ENCODE data around the gene ZNF444.

Gene ZNF444

DNA sequence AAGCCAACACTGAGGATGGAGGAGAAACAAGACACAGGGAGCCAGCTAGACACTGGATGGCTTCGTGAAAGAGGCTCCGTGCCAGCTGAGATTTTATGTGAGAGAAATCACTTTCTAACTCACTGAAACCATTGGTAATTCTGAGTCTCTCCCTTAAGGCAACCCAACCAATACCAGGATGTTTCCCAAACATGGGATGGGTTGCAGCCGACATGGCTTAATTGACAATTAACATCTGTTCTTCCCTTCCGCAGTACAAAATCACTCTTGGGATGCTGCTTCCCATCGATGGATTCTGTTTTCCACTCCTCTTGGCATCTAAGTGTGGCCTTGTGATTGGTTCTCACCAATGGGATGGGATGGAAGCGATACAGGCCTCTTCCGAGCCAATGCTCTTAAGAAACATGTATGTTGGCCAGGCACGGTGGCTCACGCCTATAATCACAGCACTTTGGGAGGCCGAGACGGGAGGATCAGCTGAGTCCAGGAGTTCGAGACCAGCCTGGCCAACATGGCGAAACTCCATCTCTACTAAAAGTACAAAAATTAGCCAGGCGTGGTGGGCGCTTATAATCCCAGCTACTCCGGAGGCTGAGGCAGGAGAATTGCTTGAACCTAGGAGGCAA is 17.7 kb upstream of the ZNF444 start:
- DNase-seq, result no peak

DNA sequence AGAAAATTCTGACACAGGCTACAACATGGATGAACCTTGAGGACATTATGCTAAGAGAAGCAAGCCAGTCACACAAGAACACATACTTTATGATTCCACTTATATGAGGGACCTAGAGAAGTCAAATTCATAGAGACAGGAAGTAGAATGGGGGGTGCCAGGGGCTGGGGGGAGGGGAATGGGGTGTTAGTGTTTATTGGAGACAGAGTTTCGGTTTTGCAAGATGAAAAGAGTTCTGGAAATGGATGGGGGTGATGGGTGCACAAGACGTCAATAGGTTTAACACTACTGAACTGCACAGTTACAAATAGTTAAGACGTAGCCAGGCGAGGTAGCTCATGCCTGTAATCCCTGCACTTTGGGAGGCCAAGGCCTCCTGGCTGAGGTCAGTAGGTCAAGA is 16.5 kb upstream of the ZNF444 start:
- DNase-seq, result peak; percentile 26

DNA sequence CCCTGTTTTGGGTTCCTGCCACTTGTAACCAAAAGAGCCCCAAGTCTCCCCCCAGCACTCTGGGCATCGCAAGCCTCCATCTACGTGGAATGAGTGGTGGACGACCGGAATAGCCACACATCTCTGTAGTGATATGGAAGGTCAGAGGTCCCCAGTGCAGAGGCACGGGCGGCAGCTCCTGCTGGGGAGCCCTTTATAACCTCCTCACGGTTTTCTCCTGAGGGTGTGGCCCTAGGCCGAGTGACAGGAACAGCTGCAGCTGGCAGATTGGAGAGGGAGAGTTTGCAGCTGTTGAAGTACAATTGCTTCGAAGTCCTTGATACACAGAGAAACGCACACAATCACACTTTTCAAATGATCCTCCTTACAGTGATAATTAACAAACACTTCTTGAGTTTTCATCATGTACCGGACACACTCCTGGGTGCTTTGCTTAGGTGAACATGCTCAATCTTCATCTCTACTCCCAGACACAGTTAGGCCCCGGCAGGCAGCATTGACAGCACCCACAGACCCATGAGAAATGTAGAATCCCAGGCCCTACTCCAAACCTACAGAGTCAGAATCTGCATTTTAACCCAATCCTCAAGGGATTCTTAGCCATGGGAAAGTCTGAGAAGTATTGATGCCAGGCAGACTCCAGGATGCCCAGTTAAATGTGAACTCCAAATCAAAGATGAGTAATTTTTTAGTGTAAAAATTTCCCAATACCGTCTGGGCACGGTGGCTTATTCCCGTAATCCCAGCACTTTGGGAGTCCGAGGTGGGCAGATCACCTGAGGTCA is 15.1 kb upstream of the ZNF444 start:
- no peak for DNase-seq

DNA sequence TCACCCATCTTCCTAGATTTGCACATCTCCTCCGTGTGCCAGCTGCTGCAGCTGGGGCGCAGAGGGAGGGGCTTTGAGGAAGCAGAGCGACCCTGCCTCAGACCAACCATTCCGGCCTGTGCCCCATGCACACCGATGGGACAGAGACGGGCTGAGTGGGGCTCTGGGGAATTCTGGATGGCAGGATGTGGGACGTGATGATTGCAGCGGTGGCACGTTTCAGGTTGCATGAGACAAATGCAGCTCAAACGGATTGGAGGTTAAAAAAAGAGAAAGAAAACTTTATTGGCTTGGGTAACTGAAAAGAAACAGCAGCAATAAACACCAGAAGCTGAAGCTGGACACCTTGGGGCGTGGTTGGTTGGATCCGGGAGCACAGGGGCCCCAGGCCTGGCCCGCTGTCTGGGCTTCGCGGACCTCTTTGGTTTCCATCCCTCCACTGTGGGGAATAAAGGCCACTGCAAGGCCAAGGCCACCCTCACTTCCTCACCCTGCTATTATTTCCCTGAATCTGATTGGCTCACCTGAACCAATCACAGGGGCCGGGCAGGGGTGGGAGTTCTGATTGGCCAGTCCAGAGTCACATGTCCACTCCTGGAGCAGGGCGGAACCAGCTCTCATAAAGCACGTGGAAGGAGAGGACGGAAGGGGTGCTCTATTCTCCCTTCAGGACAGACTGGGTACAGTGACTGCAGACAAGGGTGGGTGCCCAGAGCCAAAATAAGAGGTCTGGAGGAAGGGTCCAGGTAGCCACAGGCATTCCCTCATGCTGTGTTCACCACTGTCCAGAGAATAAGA is 13.9 kb upstream of the ZNF444 start:
- DNase-seq, result no peak

DNA sequence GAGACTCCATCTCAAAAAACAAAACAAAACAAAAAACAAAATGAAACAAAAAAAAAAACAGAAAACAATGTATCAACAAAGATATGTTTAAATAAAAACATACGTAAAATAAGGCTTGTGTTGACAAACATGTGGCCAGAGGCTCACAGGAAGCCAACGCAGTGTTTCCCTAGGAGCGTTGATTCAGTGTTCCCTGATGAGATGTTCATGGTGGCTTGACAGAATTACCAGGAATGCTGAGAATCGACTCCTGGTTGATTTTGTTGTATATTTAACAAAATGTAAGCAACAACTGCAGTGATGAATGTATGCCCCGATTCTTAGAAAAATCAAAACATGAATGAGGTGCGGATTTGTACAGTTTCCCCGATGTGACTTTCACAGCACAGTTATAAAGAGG is 11.1 kb upstream of the ZNF444 start:
- no peak for DNase-seq

DNA sequence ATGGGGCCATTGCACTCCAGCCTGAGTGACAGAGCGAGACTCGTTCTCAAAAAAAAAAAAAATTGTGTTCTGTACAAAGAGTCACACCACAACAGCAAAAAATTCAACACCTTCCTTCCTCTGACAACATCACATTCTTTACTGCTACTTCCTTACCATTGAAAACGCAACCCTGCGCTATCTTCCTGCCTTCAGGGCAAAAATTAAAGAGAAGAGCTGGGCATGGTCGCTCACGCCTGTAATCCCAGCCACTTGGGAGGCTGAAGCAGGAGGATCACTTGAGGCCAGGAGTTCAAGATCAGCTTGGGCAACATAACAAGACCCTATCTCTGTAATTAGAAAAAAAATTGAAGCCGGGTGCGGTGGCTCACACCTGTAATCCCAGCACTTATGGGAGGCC is 9.4 kb upstream of the ZNF444 start:
- no peak for DNase-seq

DNA sequence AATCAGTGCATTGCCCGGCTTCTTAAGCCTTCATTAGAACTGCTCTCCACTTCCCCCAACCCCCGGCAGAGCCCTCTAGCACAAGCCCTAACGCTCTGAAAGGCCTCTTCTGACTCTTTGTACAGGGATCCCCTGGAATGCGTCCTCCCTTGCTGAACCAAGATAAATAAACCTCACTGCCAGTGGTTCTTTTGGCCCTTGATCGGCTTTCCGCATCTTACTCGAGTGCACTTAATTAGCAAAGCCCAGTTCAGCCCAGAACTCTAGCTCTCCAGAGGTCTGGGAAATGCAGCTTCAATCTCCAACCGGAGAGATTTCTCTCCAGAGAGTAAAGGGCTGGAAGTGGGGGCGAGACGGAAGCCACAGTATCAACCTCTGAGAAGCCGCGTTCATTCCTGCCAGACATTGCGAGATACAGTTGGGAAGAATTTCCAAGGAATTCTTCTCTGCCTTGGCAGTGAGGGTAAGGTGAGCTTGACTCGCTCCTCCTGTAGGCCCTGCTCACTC is 8.7 kb upstream of the ZNF444 start:
- DNase-seq, result no peak

DNA sequence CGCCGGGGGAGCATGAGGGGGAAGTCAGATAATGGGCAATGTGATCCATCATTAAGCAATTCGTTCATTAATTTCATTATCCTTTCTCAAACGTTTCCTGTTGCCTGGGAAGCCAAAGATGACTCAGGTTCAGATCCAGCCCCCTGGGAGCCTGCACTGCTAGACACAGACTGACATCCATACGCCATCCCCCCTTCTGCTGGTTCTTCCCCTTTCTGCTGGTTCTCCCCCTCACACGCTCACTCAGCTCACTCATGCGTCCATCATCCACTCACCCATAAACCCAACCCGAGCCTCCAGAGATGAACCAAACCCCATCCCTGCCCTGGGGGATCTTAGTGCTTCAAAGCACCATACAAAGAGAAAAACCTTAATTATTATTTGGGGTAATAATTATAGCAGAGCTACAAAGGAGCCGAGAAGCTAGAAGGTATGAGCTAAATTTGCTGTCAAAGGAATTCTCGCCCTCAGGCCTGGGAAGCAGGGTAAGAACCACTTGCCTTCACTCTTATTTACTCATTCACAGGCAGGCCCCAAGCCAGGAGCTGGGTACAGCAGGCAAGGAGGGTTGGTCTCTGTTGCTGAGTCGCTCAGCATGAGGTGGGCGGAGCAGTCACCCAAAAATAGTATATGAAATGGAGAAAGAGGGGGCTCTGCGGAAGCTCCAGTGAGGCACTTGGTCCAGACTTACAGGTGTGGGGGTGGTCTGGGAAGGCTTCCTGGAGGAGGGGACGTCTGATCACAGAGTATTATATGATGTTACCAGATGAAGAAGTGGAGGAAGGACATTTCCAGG is 7.0 kb upstream of the ZNF444 start:
- DNase-seq, result peak; percentile 22

DNA sequence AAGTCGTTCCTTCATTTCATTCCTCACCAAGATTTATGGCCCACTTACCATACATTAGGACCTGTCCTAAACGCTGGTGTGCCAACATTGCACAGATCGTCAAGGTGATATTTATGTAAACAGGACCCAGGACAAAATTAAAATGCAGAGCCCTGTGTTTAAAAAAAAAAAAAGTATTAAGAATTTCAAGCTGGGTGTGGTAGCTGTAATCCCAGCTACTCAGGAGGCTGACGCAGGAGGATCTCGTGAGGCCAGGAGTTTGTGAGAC is 6.5 kb upstream of the ZNF444 start:
- DNase-seq, result no peak

DNA sequence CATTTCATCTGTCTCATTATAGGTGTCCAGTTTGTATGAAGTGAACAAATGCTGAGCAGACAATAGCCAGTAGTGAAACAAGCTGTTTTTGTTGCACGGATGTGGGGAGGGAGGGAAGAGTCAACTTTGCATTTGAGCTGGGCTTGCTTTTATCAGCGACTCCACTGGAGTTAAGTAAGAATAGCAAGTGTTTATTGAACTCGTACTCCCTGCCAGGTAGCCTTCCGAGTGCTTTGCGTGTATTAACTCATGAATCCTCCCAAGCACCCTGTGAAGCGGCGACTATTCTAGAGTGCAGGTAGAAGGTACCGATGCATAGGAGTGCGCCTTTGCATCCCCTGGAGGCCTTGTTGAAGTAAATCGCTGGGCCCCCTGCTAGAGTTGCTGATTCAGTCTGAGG is 4.7 kb upstream of the ZNF444 start:
- DNase-seq, result no peak

DNA sequence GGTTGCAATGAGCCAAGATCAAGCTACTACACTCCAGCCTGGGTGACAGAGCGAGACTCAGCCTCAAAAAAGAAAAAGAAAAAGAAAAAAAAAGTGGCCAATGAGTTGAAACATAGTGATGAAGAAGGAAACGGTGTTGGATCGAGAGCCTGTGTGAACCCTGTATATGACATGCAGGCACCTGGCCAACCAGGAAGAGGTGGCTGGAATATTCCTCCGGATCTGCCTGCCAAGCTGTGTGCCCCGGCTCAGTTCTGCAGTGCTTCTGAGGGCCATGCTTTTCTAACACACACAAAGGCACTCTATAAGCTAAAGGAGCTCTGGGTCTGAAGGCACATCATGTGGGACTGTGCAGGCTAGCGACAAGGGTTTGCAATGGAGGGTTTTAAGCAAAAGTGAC is 3.7 kb upstream of the ZNF444 start:
- DNase-seq, result no peak

DNA sequence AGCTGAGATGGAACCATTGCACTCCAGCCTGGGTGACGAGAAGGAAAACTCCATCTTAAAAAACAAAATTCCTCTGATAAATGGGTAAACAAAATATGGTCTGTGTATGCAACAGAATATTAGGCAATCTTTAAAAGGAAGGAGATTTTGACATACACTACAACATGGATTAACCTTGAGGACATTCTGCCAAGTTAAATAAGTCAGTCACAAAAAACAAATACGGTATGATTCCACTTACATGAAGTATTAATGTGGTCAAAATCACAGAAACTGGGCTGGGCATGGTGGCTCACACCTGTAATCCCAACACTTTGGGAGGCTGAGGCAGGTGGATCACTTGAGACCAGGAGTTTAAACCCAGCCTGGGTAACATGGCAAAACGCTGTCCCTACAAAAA is 3.0 kb upstream of the ZNF444 start:
- no peak for DNase-seq

DNA sequence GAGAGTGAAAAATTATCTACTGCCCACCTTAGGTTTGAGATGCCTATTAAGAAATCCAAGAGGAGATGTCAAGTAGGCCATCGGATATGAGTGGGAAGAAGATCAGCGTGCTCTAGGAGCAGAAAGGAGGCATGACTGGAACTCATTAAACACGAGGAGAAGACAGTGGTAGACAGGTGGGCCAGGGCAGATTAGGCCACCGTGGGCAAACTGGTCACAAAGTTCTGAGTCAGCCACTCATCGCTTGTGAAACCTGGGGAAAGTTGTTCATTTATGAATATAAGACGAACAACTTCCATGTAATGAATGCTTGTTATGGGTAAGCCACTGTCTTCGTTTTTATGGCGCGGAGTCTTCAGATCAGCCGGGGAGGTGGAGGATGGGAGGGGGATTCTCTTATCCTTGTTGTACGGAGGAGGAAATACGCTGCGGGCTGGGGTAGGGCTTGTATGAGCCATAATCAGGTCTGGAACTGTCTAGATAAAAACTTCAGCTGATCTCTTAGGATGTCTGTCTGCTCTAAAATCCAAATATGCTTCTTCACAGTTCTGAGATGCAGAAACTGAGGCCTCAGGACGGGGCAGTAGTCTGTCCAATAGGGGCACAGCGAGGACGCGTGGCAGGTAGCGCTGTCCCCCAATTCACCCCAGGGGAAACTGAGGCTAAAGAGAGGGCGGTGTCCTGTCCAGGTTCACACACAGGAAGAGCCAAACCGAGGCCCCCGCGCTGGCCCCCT is 1.1 kb upstream of the ZNF444 start:
- no peak for DNase-seq

DNA sequence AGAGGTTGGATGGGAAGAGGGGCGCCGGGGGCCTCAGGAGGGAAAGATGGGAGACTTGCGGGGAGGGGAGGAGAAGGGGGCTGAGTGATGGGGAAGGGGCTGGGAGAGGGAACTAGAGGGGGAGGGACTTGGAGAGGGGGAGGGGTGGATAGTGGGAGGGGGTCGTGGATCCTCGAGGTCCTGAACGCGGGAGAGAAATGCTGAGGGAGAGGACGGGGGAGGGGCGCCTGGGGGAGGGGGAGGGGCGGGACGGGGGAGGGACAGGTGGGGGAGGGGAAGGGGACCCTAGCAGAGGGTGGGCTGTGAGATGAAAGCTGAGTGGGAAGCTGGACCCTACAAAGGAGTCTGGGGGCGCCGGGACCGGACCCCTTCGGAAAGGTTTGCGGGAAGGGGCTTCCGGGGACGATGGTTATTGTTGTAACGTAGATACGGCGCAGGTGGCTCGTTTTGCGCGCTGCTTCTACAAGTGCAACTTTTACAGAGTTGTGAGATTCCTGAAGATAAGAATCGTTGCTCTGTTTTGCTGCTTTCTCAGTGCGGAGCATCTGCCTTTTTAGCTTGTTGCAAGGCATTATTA is 418 bp downstream of the ZNF444 start:
- peak; percentile 16 for DNase-seq

DNA sequence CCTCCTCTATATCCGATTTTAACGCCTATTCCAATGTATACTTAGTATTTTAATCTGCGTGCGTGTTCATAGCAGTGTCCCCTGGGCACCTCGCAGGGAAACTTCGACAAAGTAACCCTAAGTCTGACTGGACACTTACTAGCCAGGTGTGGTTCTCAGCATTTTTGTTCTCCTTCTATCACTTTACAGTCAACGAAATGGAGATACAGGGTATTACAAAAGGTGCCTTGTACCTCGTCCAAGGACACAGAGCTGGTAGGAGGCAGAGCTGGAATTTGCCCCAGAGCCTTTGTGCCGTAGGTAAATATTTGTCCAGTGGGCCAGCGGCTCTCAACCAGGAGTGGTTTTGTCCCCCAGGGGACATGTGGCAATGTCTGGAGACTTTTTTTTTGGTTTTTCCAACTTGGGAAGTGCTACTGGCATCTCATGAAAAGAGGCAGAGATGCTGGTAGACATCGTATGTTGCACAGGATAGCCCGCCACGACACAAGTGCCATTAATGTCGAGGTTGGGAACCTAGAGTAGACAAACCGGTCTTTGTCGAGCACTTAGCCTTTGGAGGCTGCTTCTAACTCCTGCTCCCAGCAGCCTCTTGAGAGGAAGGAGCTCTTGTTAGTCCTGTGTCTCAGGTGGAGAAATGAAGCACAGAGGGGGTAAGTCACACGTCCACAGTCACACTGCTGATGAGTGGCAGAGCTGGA is 1.1 kb downstream of the ZNF444 start:
- DNase-seq, result no peak

DNA sequence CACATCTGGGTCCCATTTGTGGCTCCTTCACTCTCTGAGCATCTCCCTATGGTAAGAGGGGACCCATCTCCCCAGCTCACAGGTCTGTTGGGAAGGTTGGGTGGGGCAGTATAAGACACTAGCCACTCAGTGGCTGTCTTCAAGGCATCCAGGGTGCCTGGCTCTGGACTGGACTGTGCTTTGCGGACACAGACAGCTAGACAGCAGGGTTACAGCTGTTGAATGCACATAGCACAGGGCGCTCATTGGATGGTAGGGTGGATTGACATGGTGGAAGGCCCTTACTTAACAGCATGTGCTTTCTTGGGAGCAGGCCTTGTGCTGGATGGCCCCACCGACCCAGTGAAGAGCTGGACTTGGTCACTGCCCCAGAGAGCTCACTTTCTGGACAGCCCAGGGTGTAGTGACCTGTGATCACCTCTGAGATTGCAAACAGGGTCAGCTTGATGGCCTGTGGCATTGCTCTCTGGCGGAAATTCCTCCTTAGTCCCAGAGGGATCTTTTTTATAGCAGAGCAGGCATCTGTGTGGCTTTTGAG is 1.9 kb downstream of the ZNF444 start:
- no peak for DNase-seq

DNA sequence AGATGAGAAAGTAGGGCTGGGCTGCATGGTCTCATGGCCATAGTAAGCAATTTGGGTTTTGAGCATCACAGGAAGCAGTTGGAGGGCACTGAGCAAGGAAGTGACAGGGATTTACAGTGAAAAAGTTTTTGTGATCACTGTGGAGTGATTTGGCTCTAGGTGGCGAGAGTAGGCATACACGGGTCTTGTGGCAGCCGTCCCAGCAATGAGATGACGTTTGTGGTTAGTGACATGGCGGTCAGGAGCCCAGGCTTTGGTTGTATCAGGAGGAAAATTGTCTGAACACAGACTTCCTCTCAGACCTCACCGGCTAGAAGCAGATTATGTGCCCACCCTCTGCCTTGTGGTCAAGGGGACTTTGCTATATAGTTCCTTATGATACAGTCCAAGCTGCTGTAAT is 3.3 kb downstream of the ZNF444 start:
- DNase-seq, result no peak

DNA sequence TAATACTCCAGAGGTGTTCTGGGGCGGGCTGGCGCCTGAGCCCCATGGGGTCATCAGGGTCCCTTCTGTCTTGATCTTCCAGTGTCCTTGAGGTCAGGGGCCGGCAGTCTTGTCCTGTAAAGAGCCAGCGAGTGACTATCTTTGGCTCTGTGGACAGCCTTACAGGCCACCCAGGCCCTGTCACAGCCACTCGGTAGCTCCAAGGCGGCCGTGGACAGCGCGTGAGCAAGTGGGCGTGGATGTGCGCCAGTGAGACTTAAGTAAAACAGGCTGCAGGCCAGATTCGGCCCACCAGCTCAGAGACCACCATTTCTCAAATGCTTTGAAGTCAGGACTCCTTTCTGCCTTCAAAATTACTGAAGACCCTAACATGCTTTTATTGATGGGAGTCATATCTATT is 3.7 kb downstream of the ZNF444 start:
- DNase-seq, result no peak

DNA sequence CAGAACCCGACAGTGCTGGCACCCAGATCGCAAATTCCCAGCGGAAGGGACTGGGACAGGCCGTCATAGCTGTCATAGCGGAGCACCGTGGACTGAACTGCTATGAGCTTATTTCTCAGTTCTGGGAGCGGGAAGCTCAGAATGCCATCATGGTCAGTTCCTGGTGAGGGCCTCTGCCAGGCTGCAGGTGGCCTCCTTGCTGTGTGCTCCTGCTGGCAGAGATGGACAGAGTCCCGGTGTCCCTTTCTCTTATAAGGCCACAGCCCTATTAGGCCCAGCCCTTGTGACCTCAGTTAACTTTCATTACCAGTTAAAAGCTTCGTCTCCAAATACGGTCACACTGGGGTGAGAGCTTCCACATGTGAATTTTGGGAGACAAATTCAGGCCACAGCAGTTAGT is 4.6 kb downstream of the ZNF444 start:
- DNase-seq, result no peak

DNA sequence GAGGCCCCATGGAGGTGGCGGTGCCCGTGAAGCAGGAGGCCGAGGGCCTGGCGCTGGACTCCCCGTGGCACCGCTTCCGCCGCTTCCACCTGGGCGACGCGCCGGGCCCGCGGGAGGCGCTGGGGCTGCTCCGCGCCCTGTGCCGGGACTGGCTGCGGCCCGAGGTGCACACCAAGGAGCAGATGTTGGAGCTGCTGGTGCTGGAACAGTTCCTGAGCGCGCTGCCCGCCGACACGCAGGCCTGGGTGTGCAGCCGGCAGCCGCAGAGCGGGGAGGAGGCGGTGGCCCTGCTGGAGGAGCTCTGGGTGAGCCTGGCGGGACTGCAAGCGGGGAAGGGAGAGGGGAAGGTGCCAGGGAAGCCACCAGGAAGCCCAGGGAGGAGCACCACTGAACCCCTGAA is 5.8 kb downstream of the ZNF444 start:
- no peak for DNase-seq

DNA sequence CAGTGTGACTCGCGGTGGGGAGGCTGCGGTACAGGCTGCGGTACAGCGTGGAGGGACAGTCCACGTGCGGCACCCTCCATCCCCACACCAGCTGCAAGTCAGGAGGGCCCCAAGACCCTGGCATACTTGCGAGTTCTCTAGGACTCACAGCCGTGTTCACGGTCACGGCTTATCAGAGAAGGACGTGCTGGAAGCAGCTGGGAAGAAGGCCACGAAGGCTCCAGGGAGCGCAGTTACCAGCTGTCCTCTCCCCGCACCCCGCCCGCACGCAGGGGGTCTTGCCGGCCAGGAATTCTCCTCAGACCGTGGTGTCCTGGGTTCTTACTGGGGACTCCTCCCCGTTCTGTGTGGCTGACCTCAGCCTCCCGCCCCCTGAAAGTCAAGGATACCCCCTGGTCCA is 6.2 kb downstream of the ZNF444 start:
- DNase-seq, result no peak
